ENCODE results near the gene LCMT1. TPM values are rescaled to one million over a fixed set of nuclear protein-coding genes. Genes with fewer than 3 reads are reported as not detected.

LCMT1 gene
- total RNA-seq, 1 donor from 2014 or later = 41.1 TPM

DNA sequence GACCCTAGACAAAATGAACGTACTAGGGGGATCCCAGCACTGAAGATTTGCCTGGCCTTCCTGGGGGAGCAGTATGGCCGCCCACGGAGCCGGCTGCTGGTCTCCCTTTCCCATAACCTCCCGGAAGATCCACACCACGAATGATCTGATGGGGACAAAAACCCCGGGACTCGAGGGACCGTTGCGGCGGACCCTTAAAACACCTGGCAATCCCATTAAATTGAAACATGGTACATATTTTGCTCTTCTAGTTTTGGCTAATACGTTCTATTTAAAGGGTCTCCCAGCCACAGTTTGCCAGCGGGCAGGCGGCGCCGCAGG lies 45.2 kb upstream of the LCMT1 start:
- no peaks in the 10 kb centered on the region for H3K9me3 ChIP-seq (replicated peaks)
- H3K4me1 ChIP-seq = peaks cover 46% of the 10 kb centered on the region
- no peaks in the 10 kb centered on the region for H3K27me3 ChIP-seq (ENCODE audit: low read depth)
- H3K27ac ChIP-seq (replicated peaks) = peak overlapping the region; percentile 94
- no peaks in the 10 kb centered on the region for H3K36me3 ChIP-seq
- intact Hi-C loops (cut with micrococcal nuclease) = loop anchor here (10.0 kb wide), 1 partner anchor 168 kb away; no protein-coding TSS in a partner anchor
- TF ChIP-seq, protein P1, sequence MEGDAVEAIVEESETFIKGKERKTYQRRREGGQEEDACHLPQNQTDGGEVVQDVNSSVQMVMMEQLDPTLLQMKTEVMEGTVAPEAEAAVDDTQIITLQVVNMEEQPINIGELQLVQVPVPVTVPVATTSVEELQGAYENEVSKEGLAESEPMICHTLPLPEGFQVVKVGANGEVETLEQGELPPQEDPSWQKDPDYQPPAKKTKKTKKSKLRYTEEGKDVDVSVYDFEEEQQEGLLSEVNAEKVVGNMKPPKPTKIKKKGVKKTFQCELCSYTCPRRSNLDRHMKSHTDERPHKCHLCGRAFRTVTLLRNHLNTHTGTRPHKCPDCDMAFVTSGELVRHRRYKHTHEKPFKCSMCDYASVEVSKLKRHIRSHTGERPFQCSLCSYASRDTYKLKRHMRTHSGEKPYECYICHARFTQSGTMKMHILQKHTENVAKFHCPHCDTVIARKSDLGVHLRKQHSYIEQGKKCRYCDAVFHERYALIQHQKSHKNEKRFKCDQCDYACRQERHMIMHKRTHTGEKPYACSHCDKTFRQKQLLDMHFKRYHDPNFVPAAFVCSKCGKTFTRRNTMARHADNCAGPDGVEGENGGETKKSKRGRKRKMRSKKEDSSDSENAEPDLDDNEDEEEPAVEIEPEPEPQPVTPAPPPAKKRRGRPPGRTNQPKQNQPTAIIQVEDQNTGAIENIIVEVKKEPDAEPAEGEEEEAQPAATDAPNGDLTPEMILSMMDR (IDR thresholded peaks at IDR 0.05; ENCODE audit: borderline replicate concordance) = no peak
- no peak for DNase-seq
- H3K4me3 ChIP-seq = peak overlapping the region; percentile 89

DNA sequence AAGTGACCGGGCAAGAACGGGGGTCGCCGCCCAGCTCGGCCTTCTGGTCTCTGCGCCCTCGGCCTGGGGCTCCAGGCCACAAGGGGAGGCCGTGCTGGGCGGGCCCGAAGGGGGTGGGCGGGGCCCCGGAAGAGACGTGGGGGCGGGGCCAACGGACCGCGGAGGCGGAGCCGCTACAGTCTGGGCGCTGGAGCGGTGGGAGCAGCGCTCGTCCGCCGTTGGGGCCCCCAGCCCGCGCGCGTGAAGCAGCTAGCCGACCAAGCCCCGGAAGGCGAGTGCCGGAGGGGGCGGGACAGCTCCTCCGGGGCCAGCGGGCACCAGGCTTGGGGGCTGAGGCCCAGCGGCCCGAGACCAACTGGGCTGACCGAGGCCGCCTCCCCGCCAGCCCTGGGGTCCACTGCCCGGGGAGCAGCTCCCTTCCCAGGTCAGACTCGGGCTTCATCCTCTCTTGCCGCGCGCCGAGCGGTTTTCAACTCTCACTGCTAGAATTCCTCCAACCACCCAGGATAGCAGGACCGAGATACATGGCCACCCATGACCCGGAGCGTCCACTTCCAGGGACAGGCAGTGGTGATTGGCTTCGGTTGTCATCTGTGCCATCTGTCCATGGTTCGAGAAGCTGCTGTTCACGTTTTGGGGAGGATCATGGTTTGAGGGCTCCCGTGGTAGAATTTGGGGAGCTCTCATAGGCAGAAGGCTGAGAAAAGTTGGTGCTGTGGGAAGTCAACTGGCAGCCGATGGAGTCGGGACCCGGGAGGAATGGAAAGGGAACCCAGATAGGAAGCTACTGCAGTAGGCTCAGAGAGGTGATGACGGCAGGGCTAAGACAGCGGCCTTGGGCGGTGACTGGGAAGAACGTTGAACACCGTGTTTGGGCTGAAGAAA lies 44.6 kb upstream of the LCMT1 start:
- TF ChIP-seq, protein P1 (IDR thresholded peaks at IDR 0.05; ENCODE audit: borderline replicate concordance) = no peak
- intact Hi-C loops (cut with micrococcal nuclease) = loop anchor here (10.0 kb wide), 1 partner anchor 168 kb away; no protein-coding TSS in a partner anchor
- peaks cover 40% of the 10 kb centered on the region for H3K4me1 ChIP-seq
- DNase-seq = peak; percentile 86
- H3K4me3 ChIP-seq = peak overlapping the region; percentile 89
- peak overlapping the region; percentile 94 for H3K27ac ChIP-seq (replicated peaks)
- no peaks in the 10 kb centered on the region for H3K36me3 ChIP-seq
- no peaks in the 10 kb centered on the region for H3K27me3 ChIP-seq (ENCODE audit: low read depth)
- H3K9me3 ChIP-seq (replicated peaks) = no peaks in the 10 kb centered on the region

DNA sequence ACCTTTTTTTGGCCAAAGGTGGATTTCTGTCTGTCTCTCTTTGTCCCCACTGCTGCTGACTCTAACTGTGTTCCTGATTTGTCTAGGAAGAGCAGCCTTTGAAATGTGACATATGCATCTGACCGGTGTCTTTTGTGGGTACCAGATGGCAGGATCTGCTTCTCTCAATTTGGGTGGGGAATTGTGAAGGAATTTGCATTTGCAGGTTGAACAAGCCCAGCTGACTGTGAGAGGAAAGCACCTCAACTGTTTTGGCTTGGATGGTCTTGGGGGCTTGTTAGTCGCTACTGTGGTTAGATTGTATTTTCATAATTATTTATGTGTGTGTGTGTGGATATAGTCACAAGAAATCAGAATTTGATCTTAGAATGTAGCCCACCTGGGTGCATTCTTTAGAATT lies 37.7 kb upstream of the LCMT1 start:
- intact Hi-C loops (cut with micrococcal nuclease) = no loop called here
- no peaks in the 10 kb centered on the region for H3K27me3 ChIP-seq (ENCODE audit: low read depth)
- H3K9me3 ChIP-seq (replicated peaks) = no peaks in the 10 kb centered on the region
- DNase-seq = no peak
- H3K27ac ChIP-seq (replicated peaks) = no peak overlapping the region
- H3K4me3 ChIP-seq = no peak overlapping the region
- TF ChIP-seq, protein P1 (IDR thresholded peaks at IDR 0.05; ENCODE audit: borderline replicate concordance) = no peak
- no peaks in the 10 kb centered on the region for H3K4me1 ChIP-seq
- H3K36me3 ChIP-seq = no peaks in the 10 kb centered on the region

DNA sequence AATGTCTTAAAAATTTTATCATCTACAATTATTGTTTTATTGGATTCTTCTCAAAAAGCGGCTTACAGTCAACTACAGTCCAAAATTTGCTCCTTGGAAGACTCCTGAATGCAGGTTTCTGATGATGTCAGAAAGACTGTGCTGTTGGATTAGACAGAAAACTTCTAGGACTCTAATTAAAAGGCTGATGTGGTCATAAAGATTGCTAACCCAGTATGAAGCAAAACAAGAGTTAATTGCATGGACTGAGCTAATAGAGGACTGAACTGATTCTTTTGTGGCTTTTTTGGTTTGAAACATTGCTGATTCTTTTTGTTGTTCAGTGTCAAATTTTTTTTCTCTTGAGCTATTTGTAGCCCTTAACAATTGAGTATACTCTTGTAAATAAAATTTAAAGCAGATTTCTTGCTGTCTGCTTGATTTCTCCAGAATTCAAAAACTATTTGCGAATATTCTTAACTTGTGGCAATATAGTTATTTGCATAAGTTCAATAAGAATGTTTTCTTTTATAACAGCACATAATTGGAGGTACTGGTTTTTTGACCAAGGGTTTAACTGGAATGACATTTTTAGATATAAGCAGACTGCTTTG lies 33.1 kb upstream of the LCMT1 start:
- Histone ChIP-seq H3K27me3 (ENCODE audit: low read depth) (no peaks in the 10 kb centered on the region), H3K4me1 (no peaks in the 10 kb centered on the region), H3K36me3 (no peaks in the 10 kb centered on the region), H3K4me3 (no peak overlapping the region), H3K27ac (replicated peaks) (no peak overlapping the region), H3K9me3 (replicated peaks) (no peaks in the 10 kb centered on the region)
- intact Hi-C loops (cut with micrococcal nuclease) = no loop called here
- TF ChIP-seq, protein P1 (IDR thresholded peaks at IDR 0.05; ENCODE audit: borderline replicate concordance) = no peak
- DNase-seq = no peak

DNA sequence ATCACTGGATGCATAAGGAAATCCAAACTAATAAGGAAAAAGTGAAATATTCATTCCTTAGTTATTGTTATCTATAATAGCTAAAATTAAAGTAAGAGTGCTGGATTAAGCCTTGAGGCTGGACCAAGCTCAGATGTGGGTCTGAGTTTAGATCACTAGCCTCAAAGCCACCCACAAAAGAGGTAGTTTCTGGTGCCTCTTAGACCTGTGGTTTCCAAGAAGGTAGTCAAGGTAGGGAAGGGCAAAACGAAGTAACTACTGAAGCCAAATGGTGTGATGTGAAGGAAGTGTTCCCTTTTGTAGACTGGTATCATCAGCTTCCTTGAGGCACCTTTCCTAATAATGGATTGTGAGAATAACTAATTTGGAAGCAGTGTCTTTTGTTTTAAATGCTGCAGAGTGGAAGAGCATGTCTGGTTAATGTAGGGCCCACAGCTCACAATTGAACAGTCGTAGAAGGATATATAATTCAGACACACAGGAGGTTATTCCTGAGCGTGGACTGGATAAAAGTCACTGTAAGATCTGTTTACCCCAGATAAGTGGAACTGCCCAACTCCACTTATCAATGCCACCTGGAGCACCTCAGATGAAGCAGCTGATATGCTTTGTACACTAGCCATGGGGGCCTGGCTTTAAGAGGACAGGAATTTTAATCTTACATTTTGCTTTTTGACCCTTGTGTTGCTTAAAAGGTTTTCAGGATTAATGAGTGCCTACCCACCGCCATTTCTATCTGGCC lies 31.7 kb upstream of the LCMT1 start:
- Histone ChIP-seq H3K9me3 (replicated peaks) (no peaks in the 10 kb centered on the region), H3K4me1 (no peaks in the 10 kb centered on the region), H3K27me3 (ENCODE audit: low read depth) (no peaks in the 10 kb centered on the region), H3K27ac (replicated peaks) (no peak overlapping the region), H3K4me3 (no peak overlapping the region), H3K36me3 (no peaks in the 10 kb centered on the region)
- TF ChIP-seq, protein P1 (IDR thresholded peaks at IDR 0.05; ENCODE audit: borderline replicate concordance) = no peak
- DNase-seq = no peak
- intact Hi-C loops (cut with micrococcal nuclease) = no loop called here
